AG09309 (cell line): ENCODE data around the gene PLAC1.

ENCODE experiments used
- DNase-seq: peaks from one replicate; pipeline ENCODE4 v3.0.0-alpha.2; 2010; ENCODE audit warnings: low read depth
- H3K4me3 ChIP-seq: 2 replicates; pipeline ENCODE4 v1.5.1; 2011; ENCODE audit warnings: mild to moderate bottlenecking, low read depth, low read length, moderate library complexity; ENCODE audit not compliant: control insufficient read depth
- CTCF ChIP-seq: IDR thresholded peaks from 2 replicates; pipeline ENCODE4 v1.5.1; 2011; ENCODE audit warnings: mild to moderate bottlenecking, low read depth, low read length, inconsistent platforms; ENCODE audit not compliant: insufficient read depth, control insufficient read depth; ENCODE audit errors: missing control alignments

PLAC1 gene

GRCh38 chrX:134601240-134601765 lies 57.0 kb downstream of the PLAC1 start:
- TF ChIP-seq CTCF = no peak
- no peak overlapping the region for H3K4me3 ChIP-seq
- DNase-seq = no peak

GRCh38 chrX:134600714-134601113 lies 57.6 kb downstream of the PLAC1 start:
- TF ChIP-seq CTCF = no peak
- H3K4me3 ChIP-seq = no peak overlapping the region
- no peak for DNase-seq

- no peak for TF ChIP-seq CTCF
- H3K4me3 ChIP-seq = no peak overlapping the region
- peak; percentile 75 for DNase-seq
Observed at GRCh38 chrX:134599184-134599914, 58.9 kb downstream of the PLAC1 start.

- no peak for DNase-seq
- H3K4me3 ChIP-seq = no peak overlapping the region
- TF ChIP-seq CTCF = no peak
Observed at GRCh38 chrX:134592303-134592702, 66.0 kb downstream of the PLAC1 start.

- TF ChIP-seq CTCF = no peak
- no peak for DNase-seq
- H3K4me3 ChIP-seq = no peak overlapping the region
Observed at GRCh38 chrX:134591502-134591901, 66.8 kb downstream of the PLAC1 start.

- H3K4me3 ChIP-seq = no peak overlapping the region
- no peak for DNase-seq
- no peak for TF ChIP-seq CTCF
Observed at GRCh38 chrX:134588806-134589205, 69.5 kb downstream of the PLAC1 start.

- no peak for TF ChIP-seq CTCF
- DNase-seq = no peak
- H3K4me3 ChIP-seq = no peak overlapping the region
Observed at GRCh38 chrX:134580907-134581306, 77.4 kb downstream of the PLAC1 start.
